Tibial nerve (tissue), 4 donors: ENCODE results near the gene ITPK1. TPM values are rescaled to one million over a fixed set of nuclear protein-coding genes. Genes with fewer than 3 reads are reported as not detected.

Experiments used
- DNase-seq, 2 donors: peaks; one replicate each; pipeline ENCODE4 v3.0.0-alpha.2; 2019; ENCODE audit warnings: low spot score in 2 of 2
- H3K27ac ChIP-seq, 4 donors: fragments of 200-600 bp; sonication (generic) in 3 of 4; one replicate each; pipeline ENCODE4 v1.5.1; 2017 to 2019; ENCODE audit warnings: mild to moderate bottlenecking in 1 of 4
- H3K27me3 ChIP-seq, 2 donors: fragments of 200-600 bp; sonication (generic) in 1 of 2; one replicate each; pipeline versions ENCODE4 v1.5.1 to v1.6.0; 2017 to 2019
- H3K36me3 ChIP-seq, 3 donors: fragments of 200-600 bp; sonication (generic); one replicate each; pipeline ENCODE4 v1.5.1; 2018 to 2019
- H3K4me1 ChIP-seq, 4 donors: fragments of 200-600 bp; sonication (generic) in 3 of 4; one replicate each; pipeline ENCODE4 v1.5.1; 2017 to 2019
- H3K4me3 ChIP-seq, 4 donors: fragments of 200-600 bp; sonication (generic) in 3 of 4; one replicate each; pipeline ENCODE4 v1.5.1; 2017 to 2019; ENCODE audit warnings: mild to moderate bottlenecking in 1 of 4, moderate library complexity in 1 of 4
- H3K9me3 ChIP-seq, 4 donors: fragments of 200-600 bp; sonication (generic) in 3 of 4; one replicate each; pipeline ENCODE4 v1.5.1; 2017 to 2019
- CTCF ChIP-seq, 5 experiments: fragments of 200-600 bp in 3 of 5; fragments of 450-650 bp in 2 of 5; sonication (generic) in 3 of 5; IDR thresholded peaks; one replicate each; pipeline ENCODE4 v1.5.1; 2016 to 2019; ENCODE audit warnings: antibody characterized with exemption in 5 of 5, mild to moderate bottlenecking in 3 of 5, moderate library complexity in 2 of 5
- EP300 ChIP-seq, 2 donors: sonication (generic); formaldehyde crosslinking; IDR thresholded peaks; one replicate each; pipeline ENCODE4 v1.6.1; 2017; ENCODE audit warnings: antibody characterized with exemption in 2 of 2, mild to moderate bottlenecking in 1 of 2
- POLR2A ChIP-seq, 2 donors: fragments of 450-650 bp; IDR thresholded peaks; one replicate each; pipeline ENCODE4 v1.6.1; 2017; ENCODE audit warnings: antibody characterized with exemption in 2 of 2, mild to moderate bottlenecking in 2 of 2, moderate library complexity in 2 of 2
- WGBS, 2 donors: methylation state at CpG; one replicate each; pipeline ENCODE4 v1.1.5; 2018; 5-methylcytosine and 5-hydroxymethylcytosine counted together
- total RNA-seq, 4 donors: library from RNA; depleted of rRNA; stranded (reverse); fragments of >200 nt; gene quantifications; one replicate each; pipeline ENCODE4 v1.1.0, GENCODE V29; 2016

The ITPK1 gene
- total RNA-seq, 4 donors from 2014 or later, result 67.4 to 121 (median 92.5) TPM

GRCh38 chr14:93081876-93082570, 33.7 kb downstream of the ITPK1 start:
- no peak for DNase-seq
- Histone ChIP-seq H3K4me1 (peaks cover 0 to 68% (median 38%) of the 10 kb centered on the region in 4 donors), H3K27me3 (no peaks in the 10 kb centered on the region), H3K27ac (peak overlapping the region in 2 of 4 donors; percentile 25 to 63), H3K36me3 (no peaks in the 10 kb centered on the region), H3K4me3 (no peak overlapping the region), H3K9me3 (no peaks in the 10 kb centered on the region)
- WGBS, 2 donors, result 68 to 71% methylated on average over 12 to 14 of the region's 14 CpGs
- no peak for TF ChIP-seq CTCF (IDR thresholded peaks at IDR 0.05)
- no peak for TF ChIP-seq POLR2A (IDR thresholded peaks at IDR 0.05)
- no peak for TF ChIP-seq EP300 (IDR thresholded peaks at IDR 0.05)

- 93 to 94% methylated on average over 5 of the region's 5 CpGs for WGBS, 2 donors
- Histone ChIP-seq H3K36me3 (no peaks in the 10 kb centered on the region), H3K27me3 (no peaks in the 10 kb centered on the region), H3K27ac (no peak overlapping the region), H3K4me1 (peaks cover 0 to 68% (median 41%) of the 10 kb centered on the region in 4 donors), H3K9me3 (no peaks in the 10 kb centered on the region), H3K4me3 (no peak overlapping the region)
- TF ChIP-seq POLR2A (IDR thresholded peaks at IDR 0.05) (no peak), EP300 (IDR thresholded peaks at IDR 0.05) (no peak), CTCF (IDR thresholded peaks at IDR 0.05) (no peak)
- DNase-seq, result no peak
Observed at GRCh38 chr14:93079865-93080403, 35.8 kb downstream of the ITPK1 start.

DNA sequence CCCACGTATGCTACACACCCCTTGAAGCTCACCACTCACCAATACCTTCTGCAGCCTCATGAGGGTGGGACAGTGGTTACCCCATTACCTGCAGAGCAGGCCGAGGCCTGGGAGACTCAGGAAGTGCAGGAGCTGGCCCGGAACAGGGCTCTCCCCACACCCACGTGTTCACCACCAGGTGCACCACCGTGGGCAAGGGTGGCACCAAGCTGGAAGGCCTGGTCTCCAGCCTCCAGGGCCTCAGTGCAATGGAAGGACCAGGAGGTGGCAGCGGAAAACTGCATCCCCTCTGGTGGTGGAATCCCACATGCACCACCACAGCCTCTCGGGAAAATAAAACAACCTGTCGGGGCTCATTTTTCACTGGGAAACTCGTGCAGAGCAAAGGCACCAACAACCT, 36.4 kb downstream of the ITPK1 start:
- Histone ChIP-seq H3K36me3 (no peaks in the 10 kb centered on the region), H3K4me1 (peaks cover 0 to 70% (median 47%) of the 10 kb centered on the region in 4 donors), H3K4me3 (no peak overlapping the region), H3K27me3 (no peaks in the 10 kb centered on the region), H3K27ac (peak overlapping the region in 2 of 4 donors; percentile 68 to 76), H3K9me3 (no peaks in the 10 kb centered on the region)
- DNase-seq, result no peak
- 61 to 68% methylated on average over 9 of the region's 9 CpGs for WGBS, 2 donors
- TF ChIP-seq CTCF (IDR thresholded peaks at IDR 0.05) (peak in 2 of 5 experiments; percentile 14 to 15), POLR2A (IDR thresholded peaks at IDR 0.05) (no peak)

DNA sequence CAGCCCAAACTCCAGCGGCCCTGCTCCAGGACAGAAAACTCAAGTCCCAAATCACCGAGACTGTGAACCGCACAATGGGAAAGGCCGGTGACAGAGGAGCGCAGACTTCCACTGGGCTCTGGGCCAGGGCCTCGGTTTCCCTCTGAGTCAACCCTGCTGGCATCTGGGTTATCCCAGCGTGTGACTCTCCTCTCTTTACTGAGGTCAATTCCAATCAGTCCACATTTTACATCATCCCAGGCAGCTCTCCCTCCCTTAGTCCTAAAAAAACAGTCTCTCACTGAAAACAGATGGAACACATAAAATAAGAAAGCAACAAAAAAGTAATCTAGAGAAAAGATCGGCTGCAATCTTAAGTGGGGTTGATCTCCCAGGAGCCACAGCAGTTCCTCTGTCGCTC, 36.9 kb downstream of the ITPK1 start:
- Histone ChIP-seq H3K36me3 (no peaks in the 10 kb centered on the region), H3K9me3 (no peaks in the 10 kb centered on the region), H3K27ac (peak overlapping the region in 3 of 4 donors; percentile 46 to 76 (median 68)), H3K4me1 (peaks cover 0 to 71% (median 49%) of the 10 kb centered on the region in 4 donors), H3K27me3 (no peaks in the 10 kb centered on the region), H3K4me3 (no peak overlapping the region)
- TF ChIP-seq EP300 (IDR thresholded peaks at IDR 0.05) (no peak), POLR2A (IDR thresholded peaks at IDR 0.05) (no peak), CTCF (IDR thresholded peaks at IDR 0.05) (no peak)
- peak in 1 of 2 donors; percentile 21 for DNase-seq
- 31 to 48% methylated on average over 9 of the region's 9 CpGs for WGBS, 2 donors

GRCh38 chr14:93076755-93077154, 39.0 kb downstream of the ITPK1 start:
- Histone ChIP-seq H3K4me1 (peaks cover 0 to 69% (median 59%) of the 10 kb centered on the region in 4 donors), H3K27me3 (no peaks in the 10 kb centered on the region), H3K4me3 (no peak overlapping the region), H3K9me3 (no peaks in the 10 kb centered on the region), H3K36me3 (no peaks in the 10 kb centered on the region), H3K27ac (peak overlapping the region in 2 of 4 donors; percentile 77 to 90)
- no peak for TF ChIP-seq EP300 (IDR thresholded peaks at IDR 0.05)
- no peak for TF ChIP-seq POLR2A (IDR thresholded peaks at IDR 0.05)
- no peak for TF ChIP-seq CTCF (IDR thresholded peaks at IDR 0.05)
- 76 to 84% methylated on average over 10 of the region's 10 CpGs for WGBS, 2 donors
- DNase-seq, result no peak
